ENCODE results near the gene IPP.

GRCh38 chr1:45722809-45723208 lies 27.6 kb downstream of the IPP start:
- TF ChIP-seq, protein P1, sequence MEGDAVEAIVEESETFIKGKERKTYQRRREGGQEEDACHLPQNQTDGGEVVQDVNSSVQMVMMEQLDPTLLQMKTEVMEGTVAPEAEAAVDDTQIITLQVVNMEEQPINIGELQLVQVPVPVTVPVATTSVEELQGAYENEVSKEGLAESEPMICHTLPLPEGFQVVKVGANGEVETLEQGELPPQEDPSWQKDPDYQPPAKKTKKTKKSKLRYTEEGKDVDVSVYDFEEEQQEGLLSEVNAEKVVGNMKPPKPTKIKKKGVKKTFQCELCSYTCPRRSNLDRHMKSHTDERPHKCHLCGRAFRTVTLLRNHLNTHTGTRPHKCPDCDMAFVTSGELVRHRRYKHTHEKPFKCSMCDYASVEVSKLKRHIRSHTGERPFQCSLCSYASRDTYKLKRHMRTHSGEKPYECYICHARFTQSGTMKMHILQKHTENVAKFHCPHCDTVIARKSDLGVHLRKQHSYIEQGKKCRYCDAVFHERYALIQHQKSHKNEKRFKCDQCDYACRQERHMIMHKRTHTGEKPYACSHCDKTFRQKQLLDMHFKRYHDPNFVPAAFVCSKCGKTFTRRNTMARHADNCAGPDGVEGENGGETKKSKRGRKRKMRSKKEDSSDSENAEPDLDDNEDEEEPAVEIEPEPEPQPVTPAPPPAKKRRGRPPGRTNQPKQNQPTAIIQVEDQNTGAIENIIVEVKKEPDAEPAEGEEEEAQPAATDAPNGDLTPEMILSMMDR (IDR thresholded peaks at IDR 0.05): no peak
- TF ChIP-seq POLR2A (IDR thresholded peaks at IDR 0.05): no peak

Measured in right lobe of liver (tissue), 4 donors.